ENCODE measurements around the gene MLNR.
A peak's percentile ranks its signal among the peaks of the same experiment; 100 is the strongest.

Gene MLNR

DNA sequence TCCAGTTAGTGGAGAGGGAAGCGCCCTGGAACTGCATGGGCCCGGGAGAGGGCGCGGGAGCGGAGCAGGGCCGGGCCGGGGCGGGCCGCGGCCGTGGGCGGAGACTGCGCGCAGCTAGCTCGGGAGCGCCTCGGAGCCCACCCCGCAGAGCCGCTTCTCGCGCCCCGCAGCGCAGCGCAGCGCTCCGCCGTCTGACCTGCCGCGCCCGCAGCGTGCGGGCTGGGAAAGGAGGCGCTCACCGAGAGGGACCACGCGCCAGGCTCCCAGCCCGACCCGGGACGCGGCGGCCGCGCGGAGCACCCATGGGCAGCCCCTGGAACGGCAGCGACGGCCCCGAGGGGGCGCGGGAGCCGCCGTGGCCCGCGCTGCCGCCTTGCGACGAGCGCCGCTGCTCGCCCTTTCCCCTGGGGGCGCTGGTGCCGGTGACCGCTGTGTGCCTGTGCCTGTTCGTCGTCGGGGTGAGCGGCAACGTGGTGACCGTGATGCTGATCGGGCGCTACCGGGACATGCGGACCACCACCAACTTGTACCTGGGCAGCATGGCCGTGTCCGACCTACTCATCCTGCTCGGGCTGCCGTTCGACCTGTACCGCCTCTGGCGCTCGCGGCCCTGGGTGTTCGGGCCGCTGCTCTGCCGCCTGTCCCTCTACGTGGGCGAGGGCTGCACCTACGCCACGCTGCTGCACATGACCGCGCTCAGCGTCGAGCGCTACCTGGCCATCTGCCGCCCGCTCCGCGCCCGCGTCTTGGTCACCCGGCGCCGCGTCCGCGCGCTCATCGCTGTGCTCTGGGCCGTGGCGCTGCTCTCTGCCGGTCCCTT, at the start of gene MLNR:
Gene MLNR (plus strand): TSS at position 303 of the 820 bp plus-strand sequence. CDS start 0 bp downstream, at position 303.
- peak; percentile 55 for DNase-seq

DNA sequence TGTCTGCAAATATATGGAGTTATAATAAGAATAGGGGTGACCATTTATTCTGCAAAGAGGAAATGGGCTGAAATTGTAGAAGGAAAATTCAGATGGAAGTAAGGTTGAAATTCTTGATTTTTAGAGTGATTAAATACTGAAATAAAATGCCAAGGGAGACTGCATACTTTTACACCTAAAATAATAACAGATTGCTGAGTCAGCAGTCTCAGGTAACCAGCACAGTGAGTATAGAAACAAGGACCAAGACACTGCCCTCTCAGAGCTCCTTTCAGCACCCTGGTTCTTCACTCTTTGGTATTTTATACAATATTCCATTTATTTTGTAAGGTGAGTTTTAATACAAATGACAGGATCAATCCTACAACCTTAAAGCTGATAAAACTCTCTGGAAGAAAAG, 48.8 kb upstream of the MLNR start:
- DNase-seq: no peak

- no peak for DNase-seq
These were observed 36.3 kb upstream of the MLNR start for GRCh38 chr13:49183672-49184325.

DNA sequence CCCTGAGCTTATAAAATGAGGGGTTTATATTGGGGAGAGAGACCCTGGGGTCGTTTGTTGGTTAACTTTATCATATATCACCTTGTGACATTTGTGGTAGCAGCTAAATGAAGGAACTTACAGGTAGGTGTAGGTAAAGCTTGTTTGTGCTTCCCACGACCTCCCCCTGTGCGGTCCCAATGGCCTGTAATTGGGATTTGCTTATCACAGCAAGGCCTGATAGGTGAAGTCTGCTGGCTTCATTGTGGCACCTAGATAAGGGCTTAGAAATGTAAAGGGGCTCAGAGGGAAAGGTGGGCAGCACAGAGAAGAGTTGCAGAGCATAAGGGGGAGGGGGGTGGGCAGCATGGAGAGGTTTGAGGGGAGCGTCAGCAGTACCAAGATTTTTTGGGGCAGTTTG, 35.5 kb upstream of the MLNR start:
- no peak for DNase-seq

- DNase-seq: no peak
These were observed 34.9 kb upstream of the MLNR start for GRCh38 chr13:49185264-49185663.

DNA sequence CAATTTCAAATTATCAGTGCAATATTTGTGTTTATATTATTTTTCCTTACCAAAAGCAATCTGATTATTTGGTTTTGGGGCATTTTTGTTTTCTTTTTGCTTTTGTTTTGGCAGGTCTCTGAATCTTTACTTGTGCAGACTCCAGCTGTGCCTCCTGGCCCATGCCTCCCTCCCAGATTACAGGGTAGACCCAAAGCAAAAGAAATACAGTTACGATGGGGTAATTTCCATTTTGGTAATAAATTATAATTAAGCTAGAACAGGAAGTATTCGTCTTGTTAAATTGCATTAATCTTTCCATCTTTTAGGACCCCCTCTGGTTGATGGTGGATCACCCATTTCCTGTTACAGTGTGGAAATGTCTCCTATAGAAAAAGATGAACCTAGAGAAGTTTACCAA, 29.2 kb upstream of the MLNR start:
- no peak for DNase-seq

GRCh38 chr13:49206641-49207040, 13.5 kb upstream of the MLNR start:
- DNase-seq: no peak

GRCh38 chr13:49208619-49209018, 11.5 kb upstream of the MLNR start:
- no peak for DNase-seq

DNA sequence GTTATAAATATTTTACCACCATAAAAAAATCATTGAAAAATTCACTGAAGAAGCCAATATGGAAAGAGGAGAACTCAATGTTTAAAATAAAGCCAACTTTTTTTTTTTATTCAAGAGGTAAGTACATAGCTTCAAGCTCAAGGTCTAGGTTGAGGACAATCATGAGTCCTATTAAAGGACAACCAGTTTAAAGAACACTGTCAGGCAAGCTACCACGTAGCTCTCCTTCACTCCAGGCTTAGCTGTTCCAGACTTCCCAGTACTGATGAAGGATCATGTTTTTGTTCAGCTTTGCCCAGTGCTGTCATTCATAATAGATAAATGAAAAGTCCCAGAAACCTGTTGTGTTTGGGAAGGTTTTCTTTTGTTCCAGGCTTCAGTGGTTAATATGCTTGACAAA, 10.0 kb upstream of the MLNR start:
- DNase-seq: no peak

DNA sequence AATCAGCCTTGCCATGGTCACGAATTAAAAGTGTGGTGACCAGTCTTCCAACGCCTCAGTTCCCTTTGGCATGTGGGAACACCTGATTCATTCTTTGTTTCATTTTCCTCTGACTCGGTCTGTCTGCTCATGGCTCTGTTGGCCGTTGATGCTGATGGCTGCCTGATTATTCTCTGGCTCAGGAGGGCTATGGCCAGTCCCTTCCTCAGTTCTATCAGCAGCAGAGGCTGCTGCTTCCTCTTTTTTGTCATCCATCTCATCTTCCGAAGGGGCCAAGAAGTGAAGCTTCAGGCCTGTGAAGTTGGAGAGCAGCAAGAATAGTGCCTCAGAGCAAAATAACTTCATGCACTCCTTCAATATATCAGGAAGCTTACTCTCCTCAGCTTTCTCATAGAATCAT, 9.5 kb upstream of the MLNR start:
- no peak for DNase-seq

GRCh38 chr13:49213539-49213938, 6.6 kb upstream of the MLNR start:
- DNase-seq: no peak

DNA sequence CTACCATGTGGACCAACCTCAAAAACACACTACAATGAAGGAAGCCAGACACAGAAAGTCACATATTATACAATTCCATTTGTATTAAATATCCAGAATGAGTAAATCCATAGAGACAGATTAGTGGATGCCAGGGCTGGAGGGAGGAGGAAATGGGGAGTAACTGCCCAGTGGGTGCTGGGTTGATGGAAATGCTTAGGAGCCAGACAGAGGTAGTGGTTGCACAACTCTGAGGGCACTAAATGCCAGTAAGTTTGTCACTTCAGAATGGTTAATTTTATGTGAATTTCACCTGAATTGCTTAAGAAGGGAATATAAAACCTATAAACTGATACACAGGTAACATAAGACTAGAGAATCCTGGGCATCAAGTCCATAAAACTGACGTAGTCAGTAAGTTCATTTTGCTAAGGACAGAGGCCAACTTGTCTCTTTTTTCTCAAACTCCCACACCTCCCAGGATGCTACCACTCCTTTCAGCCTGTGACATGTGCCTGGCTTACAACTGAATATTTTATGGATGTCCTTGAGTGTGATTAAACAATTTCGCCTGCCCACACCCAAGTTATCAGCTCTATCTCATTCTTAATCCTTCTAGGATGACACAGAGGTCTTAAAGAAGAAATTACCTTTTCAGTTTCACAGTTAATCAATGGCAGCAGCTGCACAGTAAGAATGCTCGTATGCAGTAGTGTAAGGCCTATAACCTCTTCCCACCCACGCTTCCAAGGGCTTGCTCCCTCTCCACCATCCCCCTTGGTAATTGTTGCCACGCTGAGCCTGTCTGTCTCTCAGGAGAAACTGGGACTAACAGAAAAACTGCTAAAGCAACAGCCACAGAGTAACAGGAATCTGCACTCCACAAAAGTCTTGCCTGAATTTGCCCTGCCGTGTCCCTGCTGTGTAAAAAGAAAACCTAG, 5.9 kb upstream of the MLNR start:
- no peak for DNase-seq

GRCh38 chr13:49214917-49215376, 5.2 kb upstream of the MLNR start:
- peak; percentile 38 to 42 for DNase-seq

DNA sequence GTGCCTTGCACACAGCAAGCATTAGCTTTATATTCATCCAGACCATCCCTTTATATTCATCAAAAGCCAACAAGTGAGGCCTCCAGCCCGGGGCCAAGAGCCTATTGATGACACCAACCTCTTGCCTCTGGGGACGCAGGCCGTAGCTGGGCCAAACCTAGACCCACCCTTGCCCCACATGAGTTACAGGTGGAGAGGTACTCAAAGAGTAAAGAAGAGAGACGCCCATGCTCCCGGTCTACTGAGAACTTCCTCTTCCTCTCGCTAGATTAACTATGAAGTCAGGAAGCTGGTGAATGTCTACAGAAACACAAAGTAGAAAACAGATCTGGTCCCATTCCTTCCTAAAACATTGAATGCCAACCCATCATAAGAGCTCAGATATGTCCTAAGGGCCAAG, 3.8 kb upstream of the MLNR start:
- no peak for DNase-seq

GRCh38 chr13:49217962-49218492, 2.1 kb upstream of the MLNR start:
- DNase-seq: no peak

GRCh38 chr13:49218493-49219051, 1.6 kb upstream of the MLNR start:
- no peak for DNase-seq

DNA sequence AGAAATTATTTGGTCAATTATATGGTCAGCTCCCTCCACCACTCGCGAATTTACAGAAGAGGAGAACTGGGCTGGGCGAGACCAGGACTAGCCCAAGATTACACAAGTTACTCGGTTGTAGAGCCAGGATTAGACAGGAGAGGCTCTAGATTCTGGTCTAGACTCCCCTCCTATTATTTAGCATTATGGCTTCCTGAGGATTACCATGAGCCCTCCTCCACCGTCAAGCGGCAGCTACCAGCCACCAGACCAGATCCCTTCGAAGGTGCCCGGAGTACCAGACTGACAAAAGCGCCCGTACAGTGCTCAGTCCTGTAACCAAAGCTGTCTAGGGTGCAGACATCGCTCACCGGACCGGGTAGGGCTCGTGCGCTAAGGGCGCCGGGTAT, 497 bp upstream of the MLNR start:
- no peak for DNase-seq

DNA sequence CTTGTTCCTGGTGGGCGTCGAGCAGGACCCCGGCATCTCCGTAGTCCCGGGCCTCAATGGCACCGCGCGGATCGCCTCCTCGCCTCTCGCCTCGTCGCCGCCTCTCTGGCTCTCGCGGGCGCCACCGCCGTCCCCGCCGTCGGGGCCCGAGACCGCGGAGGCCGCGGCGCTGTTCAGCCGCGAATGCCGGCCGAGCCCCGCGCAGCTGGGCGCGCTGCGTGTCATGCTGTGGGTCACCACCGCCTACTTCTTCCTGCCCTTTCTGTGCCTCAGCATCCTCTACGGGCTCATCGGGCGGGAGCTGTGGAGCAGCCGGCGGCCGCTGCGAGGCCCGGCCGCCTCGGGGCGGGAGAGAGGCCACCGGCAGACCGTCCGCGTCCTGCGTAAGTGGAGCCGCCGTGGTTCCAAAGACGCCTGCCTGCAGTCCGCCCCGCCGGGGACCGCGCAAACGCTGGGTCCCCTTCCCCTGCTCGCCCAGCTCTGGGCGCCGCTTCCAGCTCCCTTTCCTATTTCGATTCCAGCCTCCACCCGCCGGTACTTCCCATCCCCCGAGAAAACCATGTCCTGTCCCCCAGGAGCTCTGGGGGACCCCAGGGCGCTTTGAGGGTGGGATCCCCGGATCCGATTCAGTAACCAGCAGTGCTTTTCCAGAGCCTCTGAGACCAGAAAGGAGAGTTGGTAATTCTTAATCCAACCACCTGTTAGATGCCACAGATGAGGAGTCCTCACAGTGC, 885 bp downstream of the MLNR start:
- DNase-seq: peak in 1 of 2 donors; percentile 29

DNA sequence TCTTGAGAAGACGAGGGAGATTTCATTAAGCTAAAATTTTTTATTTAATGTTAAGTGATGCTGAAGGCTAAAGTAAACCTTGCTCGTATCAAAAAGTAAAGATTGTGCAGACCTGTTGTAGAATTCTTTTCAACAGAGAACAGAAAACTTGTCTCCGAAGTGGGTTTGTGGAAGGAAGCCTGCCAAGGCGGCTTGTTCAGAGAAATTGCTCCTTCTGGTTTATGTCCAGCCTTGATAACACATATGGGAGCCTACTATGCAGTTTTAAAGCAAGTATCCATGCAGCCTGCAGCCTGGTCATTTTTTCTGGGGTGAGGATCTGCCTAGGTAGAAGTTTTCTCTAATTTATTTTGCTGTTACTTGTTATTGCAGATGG, 1.4 kb downstream of the MLNR start:
- no peak for DNase-seq

GRCh38 chr13:49225223-49226042, 5.3 kb downstream of the MLNR start:
- no peak for DNase-seq

DNA sequence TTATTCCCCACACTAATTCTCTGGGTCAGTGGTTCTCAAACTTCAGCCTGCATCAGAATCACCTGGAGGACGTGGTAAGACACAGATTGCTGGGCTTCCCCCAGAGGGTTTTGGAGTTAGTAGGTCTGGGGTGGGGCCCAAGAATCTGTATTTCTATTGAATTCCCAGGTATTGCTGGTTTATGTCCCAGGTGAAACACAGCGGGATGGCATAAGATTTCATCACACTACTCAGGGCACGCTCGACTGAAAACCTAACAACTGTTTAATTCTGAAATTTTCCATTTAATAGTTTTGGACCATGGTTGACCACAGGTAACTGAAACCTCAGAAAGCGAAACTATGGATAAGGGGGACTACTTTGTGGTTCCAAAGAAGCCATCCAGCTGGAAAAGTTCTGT, 6.5 kb downstream of the MLNR start:
- DNase-seq: no peak
